HepG2 (cell line): ENCODE results near the gene WDR54. TPM values are rescaled to one million over a fixed set of nuclear protein-coding genes. Genes with fewer than 3 reads are reported as not detected.
A peak's percentile ranks its signal among the peaks of the same experiment; 100 is the strongest.

ENCODE experiments used
- AFF4 ChIP-seq: sonication (generic); formaldehyde crosslinking; IDR thresholded peaks from 2 replicates; pipeline ENCODE4 v1.4.0; 2020; ENCODE audit warnings: missing genetic modification reagents
- CERS6 ChIP-seq: sonication (generic); formaldehyde crosslinking; IDR thresholded peaks from 2 replicates; pipeline ENCODE4 v1.5.0; 2020; ENCODE audit warnings: missing genetic modification reagents
- GMEB2 ChIP-seq: IDR thresholded peaks from 2 replicates; pipeline ENCODE4 v1.6.1; 2016; ENCODE audit warnings: missing biosample characterization, missing genetic modification reagents, low read depth
- HIVEP1 ChIP-seq: sonication (generic); formaldehyde crosslinking; IDR thresholded peaks from 2 replicates; pipeline ENCODE4 v1.4.0; 2020; ENCODE audit warnings: mild to moderate bottlenecking, missing genetic modification reagents
- KDM5B ChIP-seq: sonication (generic); formaldehyde crosslinking; IDR thresholded peaks from 2 replicates; pipeline ENCODE4 v1.4.0; 2020; ENCODE audit warnings: missing genetic modification reagents, mild to moderate bottlenecking, borderline replicate concordance
- MED1 ChIP-seq: sonication (generic); formaldehyde crosslinking; IDR thresholded peaks from 2 replicates; pipeline ENCODE4 v1.4.0; 2020; ENCODE audit warnings: missing genetic modification reagents
- POGZ ChIP-seq: sonication (generic); formaldehyde crosslinking; IDR thresholded peaks from 2 replicates; pipeline ENCODE4 v1.4.0; 2020; ENCODE audit warnings: mild to moderate bottlenecking, missing genetic modification reagents
- SMARCC2 ChIP-seq: fragments of 450-650 bp; IDR thresholded peaks from 2 replicates; pipeline ENCODE4 v1.6.1; 2017; ENCODE audit warnings: antibody characterized with exemption, mild to moderate bottlenecking
- SNRNP70 ChIP-seq: fragments of 200-400 bp; formaldehyde crosslinking; IDR thresholded peaks from 2 replicates; pipeline ENCODE4 v1.6.1; 2017; ENCODE audit warnings: mild to moderate bottlenecking, low read depth, low read length, moderate library complexity
- TAF15 ChIP-seq: fragments of 200-400 bp; formaldehyde crosslinking; IDR thresholded peaks from one replicate; pipeline ENCODE4 v1.6.1; 2018; ENCODE audit warnings: mild to moderate bottlenecking, low read depth, low read length; ENCODE audit not compliant: poor library complexity, severe bottlenecking
- TOE1 ChIP-seq: sonication (generic); formaldehyde crosslinking; IDR thresholded peaks from 2 replicates; pipeline ENCODE4 v1.4.0; 2020; ENCODE audit warnings: mild to moderate bottlenecking, missing genetic modification reagents
- ZFP41 ChIP-seq: sonication (generic); formaldehyde crosslinking; IDR thresholded peaks from 2 replicates; pipeline ENCODE4 v1.4.0; 2020; ENCODE audit warnings: mild to moderate bottlenecking, missing genetic modification reagents, borderline replicate concordance
- ZIK1 ChIP-seq: sonication (generic); formaldehyde crosslinking; IDR thresholded peaks from 2 replicates; pipeline ENCODE4 v1.5.0; 2020; ENCODE audit warnings: mild to moderate bottlenecking, low read depth, missing genetic modification reagents, borderline replicate concordance
- ZNF142 ChIP-seq: sonication (generic); formaldehyde crosslinking; IDR thresholded peaks from 2 replicates; pipeline ENCODE4 v1.4.0; 2020; ENCODE audit warnings: missing genetic modification reagents
- ZNF205 ChIP-seq: IDR thresholded peaks from 2 replicates; pipeline ENCODE4 v1.6.1; 2018; ENCODE audit warnings: missing biosample characterization, missing genetic modification reagents
- ZNF207 ChIP-seq: fragments of 450-650 bp; IDR thresholded peaks from 2 replicates; pipeline ENCODE4 v1.6.1; 2016; ENCODE audit warnings: antibody characterized with exemption, borderline replicate concordance
- ZNF678 ChIP-seq: sonication (generic); formaldehyde crosslinking; IDR thresholded peaks from 2 replicates; pipeline ENCODE4 v1.4.0; 2020; ENCODE audit warnings: mild to moderate bottlenecking, missing genetic modification reagents
- polyA plus RNA-seq, 8 experiments: library from polyadenylated mRNA; depleted of rRNA in 3 of 8; stranded (reverse) in 7 of 8; unstranded in 1 of 8; fragments of >200 nt; fragmentation: Illumina TruSeq in 4 of 8; extraction: Trizol in 4 of 8; gene quantifications; 2 replicates each; pipeline versions ENCODE4 v1.2.1 to v1.2.3, GENCODE V29; 2011 to 2016; ENCODE audit warnings: low read depth in 4 of 8, missing spikeins in 1 of 8, mixed read lengths in 1 of 8; ENCODE audit not compliant: insufficient read depth in 1 of 8
- total RNA-seq, 5 experiments: library from RNA; depleted of rRNA; stranded (reverse); fragments of >200 nt; fragmentation: Illumina TruSeq; extraction: Trizol; gene quantifications; 2 replicates each; pipeline ENCODE4 v1.2.3, GENCODE V29; 2016; ENCODE audit warnings: low read depth in 1 of 5

Gene WDR54
- total and polyA plus RNA-seq, 2 of the 13 experiments (the other 11 are each of a cell fraction or from before 2014, with no cell fraction given): 2.0 to 17.3 TPM

- TF ChIP-seq AFF4 (CRISPR knock-in tag) (no peak), HIVEP1 (CRISPR knock-in tag) (peak; percentile 97), GMEB2 (CRISPR knock-in tag) (peak; percentile 84), ZIK1 (0 out of 2 replicates have a peak, but pooled peaks have one; percentile 34), SMARCC2 (no peak), ZNF205 (peak; percentile 87), POGZ (CRISPR knock-in tag) (peak; percentile 98), CERS6 (CRISPR knock-in tag) (no peak), MED1 (CRISPR knock-in tag) (peak; percentile 84), ZNF142 (CRISPR knock-in tag) (peak; percentile 75), TOE1 (CRISPR knock-in tag) (peak; percentile 97), ZNF678 (CRISPR knock-in tag) (no peak; the same call in 1 of the 2 replicates), ZNF207 (no peak), KDM5B (CRISPR knock-in tag) (peak; percentile 90; the same call in 1 of the 2 replicates), TAF15 (no peak), ZFP41 (CRISPR knock-in tag) (no peak; the same call in none of the 2 replicates), SNRNP70 (no peak)
Observed at GRCh38 chr2:74454654-74455511, 33.4 kb downstream of the WDR54 start, which contains the start of gene INO80B (continued).
